ENCODE data around the gene SRSF12.

SRSF12 gene

DNA sequence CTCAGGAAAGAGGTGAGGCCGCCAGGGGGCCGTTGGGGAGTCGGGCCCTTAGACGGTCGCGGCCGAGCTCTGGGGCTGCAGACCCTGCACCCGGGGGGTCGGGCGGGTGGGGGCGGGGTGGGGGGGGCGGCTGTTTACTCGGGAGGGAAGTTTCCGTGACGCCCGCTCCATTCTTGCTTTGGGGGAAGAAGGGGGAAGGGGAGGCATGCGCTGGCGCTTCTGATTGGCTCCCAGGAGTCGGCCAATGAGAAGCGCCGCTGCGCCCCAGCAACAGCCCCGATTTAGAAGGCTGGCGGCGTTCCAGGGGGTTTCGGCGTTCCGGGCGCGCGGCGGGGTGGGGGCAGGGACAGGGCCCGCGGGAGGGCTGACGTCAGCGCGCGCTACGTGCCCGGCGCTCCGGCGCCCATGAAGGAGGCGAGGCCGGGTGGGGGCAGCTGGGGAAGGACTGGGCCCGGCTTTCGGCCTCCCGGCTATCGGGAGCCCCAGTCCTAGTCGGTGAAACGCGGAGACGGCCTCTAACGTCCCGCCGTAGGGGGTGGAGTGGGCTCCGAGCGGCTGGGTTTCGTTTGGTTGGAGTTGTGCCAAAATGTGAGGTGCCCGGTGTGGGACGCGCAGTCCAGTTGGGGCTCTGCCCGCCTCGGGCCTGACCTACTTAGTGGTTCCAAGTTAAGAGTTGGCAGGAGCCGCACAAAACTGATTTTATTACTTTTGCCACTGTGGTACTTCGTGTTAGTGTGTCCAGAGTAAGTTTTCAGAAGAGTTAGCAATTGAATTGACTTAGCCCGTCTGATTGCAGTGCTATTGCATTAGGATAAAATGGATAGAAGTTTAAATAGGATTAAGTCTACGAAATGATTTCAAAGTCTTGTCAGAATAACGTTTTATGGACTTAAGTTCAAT, 36.2 kb downstream of the SRSF12 start:
- peak overlapping the region; percentile 97 for H3K4me3 ChIP-seq (ENCODE audit: low read length)
- peak; percentile 97 for DNase-seq (ENCODE audit: low read depth)
- TF ChIP-seq, protein P1, sequence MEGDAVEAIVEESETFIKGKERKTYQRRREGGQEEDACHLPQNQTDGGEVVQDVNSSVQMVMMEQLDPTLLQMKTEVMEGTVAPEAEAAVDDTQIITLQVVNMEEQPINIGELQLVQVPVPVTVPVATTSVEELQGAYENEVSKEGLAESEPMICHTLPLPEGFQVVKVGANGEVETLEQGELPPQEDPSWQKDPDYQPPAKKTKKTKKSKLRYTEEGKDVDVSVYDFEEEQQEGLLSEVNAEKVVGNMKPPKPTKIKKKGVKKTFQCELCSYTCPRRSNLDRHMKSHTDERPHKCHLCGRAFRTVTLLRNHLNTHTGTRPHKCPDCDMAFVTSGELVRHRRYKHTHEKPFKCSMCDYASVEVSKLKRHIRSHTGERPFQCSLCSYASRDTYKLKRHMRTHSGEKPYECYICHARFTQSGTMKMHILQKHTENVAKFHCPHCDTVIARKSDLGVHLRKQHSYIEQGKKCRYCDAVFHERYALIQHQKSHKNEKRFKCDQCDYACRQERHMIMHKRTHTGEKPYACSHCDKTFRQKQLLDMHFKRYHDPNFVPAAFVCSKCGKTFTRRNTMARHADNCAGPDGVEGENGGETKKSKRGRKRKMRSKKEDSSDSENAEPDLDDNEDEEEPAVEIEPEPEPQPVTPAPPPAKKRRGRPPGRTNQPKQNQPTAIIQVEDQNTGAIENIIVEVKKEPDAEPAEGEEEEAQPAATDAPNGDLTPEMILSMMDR (conservative IDR thresholded peaks at IDR 0.05; ENCODE audit: low read length): no peak

DNA sequence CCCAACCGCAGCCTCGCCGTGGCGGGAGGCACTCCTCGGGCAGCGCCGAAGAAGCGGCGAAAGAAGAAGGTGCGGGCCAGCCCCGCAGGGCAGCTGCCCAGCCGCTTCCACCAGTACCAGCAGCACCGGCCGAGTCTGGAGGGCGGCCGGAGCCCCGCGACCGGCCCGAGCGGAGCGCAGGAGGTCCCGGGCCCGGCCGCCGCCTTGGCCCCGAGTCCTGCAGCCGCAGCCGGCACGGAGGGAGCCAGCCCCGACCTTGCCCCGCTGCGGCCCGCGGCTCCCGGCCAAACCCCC, 36.8 kb downstream of the SRSF12 start:
- DNase-seq (ENCODE audit: low read depth): no peak
- TF ChIP-seq, protein P1 (conservative IDR thresholded peaks at IDR 0.05; ENCODE audit: low read length): no peak
- peak overlapping the region; percentile 97 for H3K4me3 ChIP-seq (ENCODE audit: low read length)

GRCh38 chr6:89080281-89081128, 37.4 kb downstream of the SRSF12 start, which contains the start of gene PNRC1:
Gene PNRC1 (plus strand): TSS chr6:89080751. CDS start chr6:89080895, 144 bp downstream.
- TF ChIP-seq, protein P1 (conservative IDR thresholded peaks at IDR 0.05; ENCODE audit: low read length): no peak; the same call in 1 of the 2 replicates
- H3K4me3 ChIP-seq (ENCODE audit: low read length): peak within 1 kb of the TSS; percentile 97

GRCh38 chr6:89079511-89080234, 38.2 kb downstream of the SRSF12 start:
- peak; percentile 58 for DNase-seq (ENCODE audit: low read depth)
- peak overlapping the region; percentile 62 for H3K4me3 ChIP-seq (ENCODE audit: low read length)
- TF ChIP-seq, protein P1 (conservative IDR thresholded peaks at IDR 0.05; ENCODE audit: low read length): no peak

More at GRCh38 chr6:89080281-89081128, 37.4 kb downstream of the SRSF12 start, which contains the start of gene PNRC1:
- peak; percentile 99 for DNase-seq (ENCODE audit: low read depth)

DNA sequence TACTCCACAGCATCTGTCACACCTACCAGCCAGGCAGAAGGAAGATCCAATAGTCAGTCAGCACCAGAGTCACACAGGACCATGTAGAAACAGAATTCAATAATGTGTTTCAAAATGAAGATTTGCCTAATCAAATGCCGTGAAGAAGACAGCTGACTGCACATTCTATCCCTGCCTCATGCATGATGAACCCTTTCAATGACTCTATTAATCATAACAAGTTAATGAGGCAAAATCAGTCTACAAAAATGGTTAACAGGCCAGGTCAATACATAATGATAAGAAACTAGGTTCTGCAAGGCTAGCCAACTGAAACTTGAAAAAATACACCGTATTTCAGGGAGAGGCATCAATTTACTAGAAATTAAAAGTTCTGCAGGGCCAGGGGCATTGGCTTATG, 44.0 kb downstream of the SRSF12 start:
- DNase-seq (ENCODE audit: low read depth): no peak
- no peak overlapping the region for H3K4me3 ChIP-seq (ENCODE audit: low read length)
- TF ChIP-seq, protein P1 (conservative IDR thresholded peaks at IDR 0.05; ENCODE audit: low read length): no peak

- TF ChIP-seq, protein P1 (conservative IDR thresholded peaks at IDR 0.05; ENCODE audit: low read length): no peak
- no peak for DNase-seq (ENCODE audit: low read depth)
- no peak overlapping the region for H3K4me3 ChIP-seq (ENCODE audit: low read length)
These were observed 44.8 kb downstream of the SRSF12 start for GRCh38 chr6:89073014-89073620.

All from AG10803 (cell line).